ENCODE results near the gene SLC4A8.
"Not testable (repeated sequence)": the region's sequence is repeated elsewhere in the genome, so short reads cannot be mapped to it uniquely, and the experiment has no call there.

SLC4A8 gene

DNA sequence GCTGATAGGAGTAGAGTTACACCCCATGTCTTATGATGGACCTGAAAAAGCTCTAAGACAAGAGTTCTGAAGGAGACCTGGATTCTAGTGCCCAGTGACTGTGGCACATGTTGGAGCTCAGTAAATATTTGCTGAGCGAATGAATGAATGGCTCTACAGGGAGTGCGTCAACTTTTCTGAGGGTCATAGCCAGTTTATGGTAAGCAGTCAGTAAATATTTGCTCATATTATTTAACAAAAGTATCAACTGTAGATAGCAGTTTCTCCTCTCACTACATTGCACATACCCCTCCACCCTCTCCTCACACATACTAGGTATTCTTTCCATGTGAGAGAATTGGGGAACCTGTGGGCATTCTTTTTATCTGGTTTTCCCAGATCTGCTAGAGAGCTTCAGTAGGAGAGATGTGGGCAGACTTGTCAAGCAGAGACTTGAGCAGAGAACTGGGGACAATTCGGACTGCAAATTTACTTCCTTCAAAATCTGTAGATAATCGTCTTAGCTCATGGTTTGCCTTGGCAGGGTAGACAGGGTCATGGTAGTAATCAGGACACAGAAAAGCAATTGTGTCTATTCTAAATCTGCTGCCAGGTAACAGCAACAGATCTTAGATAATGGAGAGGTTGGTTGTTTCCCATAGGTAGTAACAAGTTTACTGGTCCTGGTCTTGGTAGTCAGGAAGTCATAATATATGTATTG, 5.7 kb downstream of the SLC4A8 start:
- no peak for DNase-seq

DNA sequence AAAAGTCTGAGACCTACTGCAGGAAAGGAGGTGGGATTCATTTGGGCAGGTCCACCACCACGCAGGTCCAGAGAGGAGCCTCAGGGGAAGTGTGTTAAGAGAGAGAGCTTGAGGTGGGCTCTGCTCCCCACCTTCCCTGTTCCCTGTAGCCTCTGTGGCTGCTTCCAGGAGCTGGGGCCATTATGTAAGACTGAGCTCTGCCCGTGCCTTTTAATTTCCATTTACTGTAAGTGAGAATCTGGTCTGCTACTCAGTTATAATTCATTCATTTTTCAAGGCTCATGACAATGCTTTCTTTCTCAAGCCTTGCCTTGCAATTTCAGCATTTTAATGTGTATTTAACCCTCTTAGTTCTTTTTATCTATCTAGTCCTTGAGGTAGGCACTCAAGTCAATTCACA, 8.3 kb downstream of the SLC4A8 start:
- DNase-seq, result no peak

DNA sequence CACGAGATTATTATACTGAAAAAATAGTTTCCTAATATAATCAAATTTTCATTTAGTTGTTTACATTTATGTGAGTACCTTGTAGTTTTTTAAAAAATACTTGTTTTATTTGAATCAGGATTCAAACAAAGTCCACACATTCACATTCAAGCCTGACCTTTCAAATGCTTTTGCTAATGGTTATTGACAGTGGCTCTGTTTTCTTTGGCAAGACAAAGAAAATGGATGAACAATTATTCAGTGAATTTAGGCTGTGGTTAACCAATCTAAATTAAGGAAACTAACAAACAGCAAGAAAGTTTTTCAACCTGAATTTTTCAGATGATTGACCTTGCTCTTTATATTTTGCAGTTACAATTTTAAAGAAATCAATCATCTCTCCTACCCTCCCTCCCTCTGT, 9.7 kb downstream of the SLC4A8 start:
- DNase-seq, result no peak

DNA sequence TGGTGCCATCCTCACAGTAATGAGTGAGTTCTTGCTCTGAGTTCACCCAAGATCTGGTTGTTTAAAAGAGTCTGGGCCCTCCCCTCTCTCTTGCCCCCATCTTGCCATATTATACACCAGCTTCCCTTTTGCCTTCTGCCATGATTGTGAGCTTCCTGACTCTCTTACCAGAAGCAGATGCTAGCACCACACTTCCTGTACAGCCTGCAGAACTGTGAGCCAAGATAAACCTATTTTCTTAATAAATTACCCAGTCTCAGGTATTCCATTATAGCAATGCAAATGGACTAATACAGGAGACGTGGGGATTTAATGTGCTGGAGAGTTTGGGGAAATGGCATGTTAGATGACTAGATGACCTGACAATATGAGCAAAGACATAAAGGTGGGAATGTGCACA, 12.8 kb downstream of the SLC4A8 start:
- no peak for DNase-seq

DNA sequence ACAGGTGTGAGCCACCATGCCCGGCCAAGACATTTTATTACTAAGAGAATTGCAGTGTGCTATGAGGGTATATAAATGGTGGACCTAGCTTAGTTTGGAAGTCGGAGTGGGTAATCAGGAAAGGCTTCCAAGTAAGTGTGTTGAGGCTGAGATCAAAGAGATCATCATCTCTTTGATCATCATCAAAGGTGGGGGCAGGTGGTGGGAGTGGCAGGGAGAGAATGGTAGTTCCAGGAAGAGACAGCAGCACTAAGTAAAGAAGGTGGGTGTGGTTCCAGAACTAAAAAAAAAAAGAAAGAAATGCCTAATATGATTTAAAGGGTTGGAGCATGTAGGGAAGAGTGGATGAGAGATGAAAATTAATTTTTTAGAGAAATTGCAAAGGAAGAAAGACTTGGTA, 14.7 kb downstream of the SLC4A8 start:
- no peak for DNase-seq

DNA sequence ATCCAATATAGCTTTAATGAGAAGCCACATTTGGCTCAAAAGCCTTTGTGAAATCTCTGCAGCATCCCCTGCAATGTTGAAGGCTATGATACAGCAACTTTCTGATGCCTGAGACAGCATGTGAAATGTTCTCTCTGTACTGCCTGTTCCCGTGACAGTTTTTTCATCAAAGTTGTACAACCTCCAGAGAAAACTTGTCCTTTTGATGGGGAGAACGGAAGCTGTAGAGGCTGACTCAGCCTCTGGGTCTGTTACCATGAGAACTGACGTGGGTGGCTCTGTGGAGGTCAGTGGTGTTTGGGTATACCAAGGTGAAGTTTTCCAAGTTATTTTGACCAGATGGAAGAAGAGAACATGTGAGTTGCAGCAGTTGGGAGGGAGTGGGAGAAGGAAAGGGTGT, 17.0 kb downstream of the SLC4A8 start:
- DNase-seq, result no peak

DNA sequence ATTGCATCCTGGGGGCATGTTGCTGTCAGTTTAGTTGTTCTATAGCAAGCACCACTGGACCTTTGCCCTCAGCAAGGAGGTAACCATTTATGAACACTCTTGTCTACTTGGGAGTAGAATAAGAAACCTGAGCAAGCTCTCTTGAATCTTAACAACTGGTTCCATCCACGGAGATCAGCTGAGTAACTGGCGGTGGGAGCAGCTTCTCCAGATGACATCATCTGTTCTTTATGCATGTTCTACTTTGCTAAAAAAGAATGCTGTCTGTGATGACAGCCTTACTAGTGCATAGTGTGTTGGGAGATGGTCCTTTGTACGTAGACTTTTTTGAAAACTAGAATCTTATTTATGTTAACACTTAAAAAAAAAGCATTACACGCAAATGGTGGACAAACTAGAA, 17.7 kb downstream of the SLC4A8 start:
- DNase-seq, result no peak

DNA sequence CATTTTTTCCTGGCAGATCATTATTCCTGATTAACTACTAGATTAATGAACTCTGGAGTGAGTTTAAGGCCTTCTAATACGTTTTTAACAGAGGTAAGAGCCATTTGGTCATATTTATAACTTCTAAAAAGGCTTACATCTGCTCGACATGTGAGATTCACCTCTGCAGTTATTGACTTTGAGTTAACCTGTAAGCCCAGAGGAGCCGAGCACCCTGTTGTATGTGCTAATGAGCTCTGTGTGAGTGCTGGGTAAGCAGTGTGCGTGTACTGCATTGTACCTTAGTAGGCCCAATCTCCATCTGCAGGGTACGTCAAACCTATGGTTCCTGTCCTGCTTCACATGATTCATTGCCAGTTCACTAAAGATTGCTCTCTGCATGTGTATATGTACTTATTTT, 18.9 kb downstream of the SLC4A8 start:
- no peak for DNase-seq

DNA sequence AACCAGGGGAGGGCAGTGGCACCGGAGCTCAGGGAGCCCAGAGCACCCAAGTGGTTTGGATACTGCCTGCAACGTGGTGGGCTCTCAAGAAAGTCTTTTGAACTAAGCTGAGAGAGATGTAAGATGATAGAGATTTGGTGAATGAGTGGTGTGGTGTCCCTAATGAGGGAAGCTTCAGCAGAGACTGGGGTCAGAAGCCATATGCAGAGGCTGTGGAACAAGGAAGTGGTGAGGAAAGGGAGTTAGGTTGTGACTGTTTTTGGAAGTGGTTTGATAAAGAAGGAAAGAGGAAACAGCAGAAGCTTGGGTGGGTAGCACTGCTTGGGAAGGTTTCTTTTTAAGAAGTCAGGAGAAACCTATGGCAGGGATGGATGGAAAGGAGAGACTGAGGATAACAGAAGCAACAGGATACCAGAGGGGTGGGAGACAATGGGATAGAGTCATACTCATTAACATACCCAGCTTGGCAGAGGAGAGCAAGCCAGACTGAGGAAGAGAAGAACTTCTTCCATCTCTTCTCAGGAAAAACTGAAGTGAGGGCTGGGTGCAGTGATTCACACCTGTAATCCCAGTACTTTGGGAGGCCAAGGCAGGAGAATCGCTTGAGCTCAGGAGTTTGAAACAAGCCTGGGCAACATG, 24.1 kb downstream of the SLC4A8 start:
- DNase-seq, result no peak

DNA sequence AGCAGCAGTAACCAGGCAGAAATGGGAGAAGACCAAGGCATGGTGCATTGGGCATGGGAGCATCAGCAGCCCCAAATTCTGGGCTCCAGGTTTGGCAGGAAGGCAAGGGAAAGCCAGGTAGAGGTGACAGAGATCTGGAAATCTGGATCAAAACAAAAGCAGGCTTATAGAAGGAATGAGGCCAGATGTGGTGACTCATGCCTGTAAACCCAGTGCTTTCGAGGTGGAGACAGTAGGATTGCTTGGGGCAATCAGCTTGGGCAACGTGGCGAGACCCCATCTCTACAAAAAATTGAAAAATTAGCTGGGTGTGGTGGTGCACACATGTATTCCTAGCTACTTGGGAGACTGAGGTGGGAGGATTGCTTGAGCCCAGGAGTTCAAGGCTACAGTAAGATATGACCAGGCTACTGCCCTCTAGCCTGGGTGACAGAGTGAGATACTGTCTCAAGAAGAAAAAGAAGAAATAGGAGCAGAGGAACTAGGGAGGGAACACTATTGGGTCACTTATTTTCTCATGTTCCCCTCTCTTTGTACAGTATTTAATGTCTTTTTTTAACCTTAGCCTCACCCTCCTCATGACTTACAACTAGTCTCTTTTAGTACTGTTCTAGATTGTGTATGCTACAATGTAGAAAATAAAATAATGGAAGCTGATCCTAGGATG, 25.1 kb downstream of the SLC4A8 start:
- DNase-seq, result no peak

DNA sequence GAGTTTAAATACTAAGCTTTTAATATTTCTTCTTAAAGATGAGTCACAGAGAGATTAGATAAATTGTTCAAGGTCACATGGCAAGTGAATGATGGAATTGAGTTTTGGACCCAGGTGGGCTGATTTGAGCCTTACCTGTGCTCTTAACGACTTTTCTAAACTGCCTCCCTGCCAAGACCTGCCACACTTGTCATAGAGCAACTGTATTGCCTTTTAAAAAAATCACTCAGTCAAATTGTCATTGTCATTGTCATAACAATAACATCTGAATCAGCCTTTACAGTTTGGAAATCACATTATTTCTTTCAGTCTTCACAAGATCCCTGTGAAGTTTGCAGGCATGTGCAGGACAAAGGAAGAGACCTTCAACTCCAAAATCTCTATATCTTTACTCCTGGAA, 25.7 kb downstream of the SLC4A8 start:
- no peak for DNase-seq

DNA sequence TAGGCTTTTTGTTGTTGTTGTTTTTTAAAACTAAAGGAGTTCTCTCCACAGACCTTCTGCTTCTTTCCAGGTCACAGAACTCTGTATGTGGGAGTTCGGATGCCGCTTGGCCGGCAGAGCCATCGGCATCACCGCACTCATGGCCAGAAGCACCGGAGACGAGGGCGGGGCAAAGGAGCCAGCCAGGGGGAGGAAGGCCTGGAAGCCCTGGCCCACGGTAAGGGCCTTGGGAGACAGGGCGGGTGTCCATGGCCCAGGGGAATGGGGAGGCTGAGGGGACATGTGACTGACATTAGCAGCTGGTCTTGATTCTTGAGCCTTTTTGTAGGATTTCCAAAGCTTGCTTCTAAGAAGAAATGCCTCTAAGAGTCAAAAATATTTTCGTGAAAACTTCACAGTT, 26.2 kb downstream of the SLC4A8 start:
- no peak for DNase-seq

DNA sequence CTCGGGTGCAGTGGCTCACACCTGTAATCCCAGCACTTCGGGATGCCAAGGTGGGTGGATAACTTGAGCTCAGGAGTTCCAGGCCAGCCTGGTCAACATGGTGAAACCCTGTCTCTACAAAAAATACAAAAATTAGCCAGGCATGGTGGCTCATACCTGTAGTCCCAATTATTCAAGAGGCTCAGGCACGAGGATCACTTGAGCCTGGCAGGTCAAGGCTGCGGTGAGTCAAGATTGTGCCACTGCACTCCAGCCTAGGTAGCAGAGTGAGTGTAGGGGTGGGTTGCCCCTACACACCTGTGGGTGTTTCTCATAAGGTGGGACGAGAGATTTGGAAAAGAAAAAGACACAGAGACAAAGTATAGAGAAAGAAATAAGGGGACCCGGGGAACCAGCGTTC, 29.4 kb downstream of the SLC4A8 start:
- DNase-seq, result not testable (repeated sequence)

DNA sequence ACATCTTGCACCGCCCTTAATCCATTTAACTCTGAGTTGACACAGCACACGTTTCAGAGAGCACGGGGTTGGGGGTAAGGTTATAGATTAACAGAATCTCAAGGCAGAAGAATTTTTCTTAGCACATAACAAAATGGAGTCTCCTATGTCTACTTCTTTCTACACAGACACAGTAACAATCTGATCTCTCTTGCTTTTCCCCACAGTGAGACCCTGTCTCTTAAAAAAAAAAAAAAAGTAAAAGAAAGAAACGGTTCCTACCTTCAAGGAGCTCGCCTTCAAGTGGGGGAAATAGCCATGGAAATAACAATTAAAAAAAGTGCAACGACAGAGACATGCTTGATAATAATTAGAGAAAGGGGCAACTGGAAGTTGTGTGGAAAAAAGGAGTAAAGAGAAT, 30.4 kb downstream of the SLC4A8 start:
- DNase-seq, result not testable (repeated sequence)

DNA sequence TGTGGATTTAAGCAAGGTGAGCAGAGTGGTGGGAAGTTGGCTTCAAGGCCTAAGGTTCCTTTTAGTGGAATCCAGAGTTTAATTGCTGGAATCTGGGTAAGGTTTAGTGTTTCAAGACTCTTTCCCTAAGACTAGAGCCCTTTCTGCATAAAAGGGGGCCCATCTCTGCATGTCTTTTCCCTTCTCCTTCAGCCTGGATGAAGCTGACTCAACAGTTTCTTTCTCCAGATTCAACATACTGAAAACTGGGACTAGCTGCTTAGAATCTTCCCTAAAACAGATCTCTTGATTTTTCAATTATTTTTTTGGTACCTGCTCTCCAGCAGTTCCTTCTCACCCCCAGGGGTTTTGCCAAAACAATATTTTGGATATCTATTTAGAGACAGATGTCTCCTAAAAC, 34.0 kb downstream of the SLC4A8 start:
- no peak for DNase-seq

DNA sequence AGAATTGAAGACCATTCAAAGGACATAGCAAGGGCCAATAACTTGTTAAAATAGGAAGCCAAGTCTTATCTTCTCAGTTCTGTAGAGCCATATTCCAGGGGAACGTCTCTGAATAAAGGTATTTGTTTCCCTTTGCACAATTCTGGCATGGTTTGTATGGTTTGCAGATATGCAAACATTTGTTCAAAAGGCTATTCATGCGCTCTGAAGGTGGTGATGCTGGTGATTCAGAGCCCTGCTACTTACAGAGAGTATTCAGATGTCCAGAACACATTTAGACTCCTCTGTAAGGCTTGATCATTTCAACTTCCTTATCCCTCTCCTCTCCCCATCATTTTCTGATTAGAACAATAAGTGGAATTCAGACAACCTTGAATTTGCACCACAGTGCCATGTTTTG, 35.9 kb downstream of the SLC4A8 start:
- no peak for DNase-seq

DNA sequence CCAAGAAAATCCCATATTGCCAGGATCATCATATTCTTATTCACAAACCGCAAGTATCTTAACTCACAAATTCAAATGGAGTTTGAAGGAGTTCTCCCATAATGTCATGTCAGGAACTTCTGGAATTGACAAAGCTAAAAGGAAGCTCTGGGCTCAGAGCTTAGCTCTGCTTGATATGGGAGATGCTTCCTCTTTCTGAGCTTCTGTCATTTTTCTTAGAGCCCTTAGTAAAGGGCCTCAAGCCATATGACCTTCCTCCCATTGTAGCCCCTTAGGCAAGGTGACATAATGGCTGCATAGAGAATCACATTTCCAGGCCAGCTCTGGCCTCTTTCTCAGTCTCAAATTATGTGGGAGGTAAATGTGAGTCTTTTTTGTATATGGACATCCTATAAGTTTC, 40.9 kb downstream of the SLC4A8 start:
- no peak for DNase-seq

DNA sequence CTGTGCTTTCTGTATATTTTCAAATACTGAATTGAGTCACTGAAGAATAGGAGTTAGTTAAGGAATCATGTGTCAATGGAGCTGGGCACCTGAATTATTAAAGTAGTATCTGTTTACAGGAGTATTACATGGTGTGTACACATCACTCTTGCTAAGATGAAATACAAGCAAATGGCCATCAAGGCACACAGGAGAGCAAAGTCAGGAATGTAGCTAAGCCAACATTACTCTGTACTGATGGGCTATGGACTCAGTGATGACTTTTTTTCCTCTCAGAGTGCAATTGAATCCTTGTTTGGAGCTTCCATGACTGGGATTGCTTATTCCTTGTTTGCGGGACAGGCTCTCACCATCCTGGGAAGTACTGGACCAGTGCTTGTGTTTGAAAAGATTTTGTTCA, 45.5 kb downstream of the SLC4A8 start:
- no peak for DNase-seq

DNA sequence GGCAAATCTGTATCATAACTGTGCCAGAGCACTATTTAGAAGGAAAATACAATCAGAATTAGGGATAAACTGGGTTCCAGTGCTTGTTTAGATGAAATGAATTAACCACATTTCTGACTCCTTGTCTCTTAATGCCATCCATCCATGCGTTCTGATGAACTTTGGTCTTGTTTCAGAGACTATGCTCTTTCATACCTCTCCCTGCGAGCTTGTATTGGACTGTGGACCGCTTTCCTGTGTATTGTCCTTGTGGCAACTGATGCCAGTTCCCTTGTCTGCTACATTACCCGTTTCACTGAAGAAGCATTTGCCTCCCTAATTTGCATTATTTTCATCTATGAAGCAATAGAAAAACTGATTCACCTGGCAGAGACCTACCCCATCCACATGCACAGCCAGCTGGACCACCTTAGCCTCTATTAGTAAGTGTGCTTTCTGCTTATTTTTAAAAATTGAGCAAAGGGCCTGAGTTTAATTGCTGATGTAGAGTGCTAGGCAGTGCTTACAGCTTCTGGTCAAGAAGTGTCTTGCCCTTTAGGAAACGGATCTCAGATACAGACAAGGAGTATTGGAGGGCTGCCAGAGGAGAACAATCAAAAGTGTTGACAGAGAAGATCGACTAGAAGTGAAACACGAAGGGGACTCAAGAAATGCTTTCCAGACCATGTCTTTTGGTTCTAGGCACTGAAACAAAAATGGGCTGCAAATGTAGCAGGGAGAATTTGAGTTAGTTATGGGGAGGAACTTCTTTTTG, 46.7 kb downstream of the SLC4A8 start:
- no peak for DNase-seq

DNA sequence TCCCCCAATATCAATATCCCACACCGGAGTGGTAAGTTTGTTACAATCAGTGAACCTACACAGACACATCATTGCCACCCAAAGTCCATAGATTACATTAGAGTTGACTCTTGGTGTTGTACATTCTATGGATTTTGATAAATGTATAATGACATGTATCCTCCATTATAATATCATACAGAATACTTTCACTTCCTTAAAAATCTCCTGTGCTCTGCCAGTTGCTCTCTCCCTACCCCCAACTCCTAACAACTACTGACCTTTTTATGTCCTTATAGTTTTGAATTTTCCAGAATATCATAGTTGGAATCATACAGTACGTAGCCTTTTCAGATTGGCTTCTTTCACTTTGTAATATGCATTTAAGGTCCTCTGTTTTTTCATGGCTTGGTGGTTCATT, 48.4 kb downstream of the SLC4A8 start:
- DNase-seq, result no peak

DNA sequence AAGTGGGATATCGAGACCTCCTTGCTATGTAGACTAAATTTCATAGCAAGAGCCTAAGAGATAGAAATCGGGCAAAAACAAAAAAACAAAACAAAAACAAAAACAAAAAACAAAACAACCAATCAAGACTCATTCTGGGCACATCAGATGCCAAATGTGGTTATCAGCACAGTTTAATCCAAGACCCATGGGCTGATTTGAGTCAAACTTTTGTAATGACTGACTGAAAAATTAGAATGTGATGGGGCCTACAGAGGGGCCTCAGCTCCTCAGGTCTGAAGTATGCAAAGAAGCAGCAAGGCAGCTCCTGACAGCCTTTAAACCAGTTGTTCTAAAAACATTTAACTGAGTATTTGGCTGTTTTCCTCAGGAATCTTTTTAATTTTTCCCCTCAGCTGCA, 49.3 kb downstream of the SLC4A8 start:
- DNase-seq, result no peak

DNA sequence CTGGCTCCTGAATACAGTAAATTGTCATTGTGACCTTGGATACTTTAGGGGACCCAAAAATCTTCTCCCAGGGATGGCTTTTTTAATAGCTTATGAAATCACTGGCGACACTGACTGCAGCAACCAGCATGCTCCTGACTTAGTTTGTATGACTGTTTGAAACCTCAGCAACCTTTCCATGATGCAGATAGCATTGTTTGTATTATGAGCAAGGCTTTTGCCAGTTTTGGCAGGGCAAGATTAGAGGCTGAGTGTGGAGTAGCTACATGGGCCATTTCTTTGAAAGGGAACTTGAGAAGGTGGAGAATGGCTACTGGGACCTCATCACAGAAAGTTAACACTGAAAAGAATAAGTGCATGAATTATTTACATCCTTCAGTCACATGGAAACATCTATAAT, 50.9 kb downstream of the SLC4A8 start:
- no peak for DNase-seq

DNA sequence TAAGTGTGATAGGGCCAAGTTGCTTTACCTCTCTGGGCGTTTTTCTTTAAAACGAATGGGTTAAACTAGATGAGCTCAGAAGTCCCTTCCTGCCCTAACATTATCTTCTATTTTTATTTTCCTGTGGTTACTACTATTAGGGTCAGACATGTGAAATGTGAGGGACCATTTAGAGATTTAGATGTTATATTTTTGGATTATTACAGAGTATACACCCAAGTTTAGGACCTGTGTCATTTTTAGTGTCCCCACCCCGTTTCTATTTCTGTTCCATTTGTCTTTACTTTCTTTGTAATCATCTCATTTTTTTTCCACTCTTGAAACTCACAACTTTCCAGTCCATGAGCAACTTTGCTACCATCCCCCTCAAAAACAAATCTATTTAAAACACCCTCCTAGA, 56.3 kb downstream of the SLC4A8 start:
- DNase-seq, result no peak

All from T-helper 9 cell (primary cell).